Frontal cortex (tissue), 4 donors: ENCODE measurements around the gene CLDN18. TPM values are rescaled to one million over a fixed set of nuclear protein-coding genes. Genes with fewer than 3 reads are reported as not detected.

ENCODE experiments used
- DNase-seq, 2 donors: peaks; one replicate each; pipeline ENCODE4 v3.0.0; 2012; ENCODE audit warnings: low spot score in 2 of 2
- FAIRE-seq: peaks from 2 replicates; lab custom pipeline; 2012; peaks lifted over from hg19 to GRCh38; lab: Jason Lieb, UNC
- total RNA-seq: library from RNA; depleted of rRNA; stranded (reverse); fragments of >200 nt; gene quantifications from one replicate; pipeline ENCODE4 v1.2.3, GENCODE V29; 2014
- donor health status: control.
- donor health status: control.
- donor health status: control.

Gene CLDN18
- total RNA-seq, 1 donor from 2014 or later: not detected

- no peak for DNase-seq
- FAIRE-seq: no peak
These were observed 44.1 kb downstream of the CLDN18 start for GRCh38 chr3:138054057-138054456.

- DNase-seq: no peak
- no peak for FAIRE-seq
These were observed 47.4 kb downstream of the CLDN18 start for GRCh38 chr3:138057384-138057783.

- DNase-seq: no peak
- no peak for FAIRE-seq
These were observed 49.3 kb downstream of the CLDN18 start for GRCh38 chr3:138059261-138059660.

- FAIRE-seq (no peak), DNase-seq (no peak)
These were observed 50.8 kb downstream of the CLDN18 start for GRCh38 chr3:138060792-138061191.

- FAIRE-seq (no peak), DNase-seq (no peak)
These were observed 52.1 kb downstream of the CLDN18 start for GRCh38 chr3:138062037-138062436.

- DNase-seq (no peak), FAIRE-seq (no peak)
These were observed 52.7 kb downstream of the CLDN18 start for GRCh38 chr3:138062626-138063025.

GRCh38 chr3:138063416-138063815 lies 53.5 kb downstream of the CLDN18 start:
- FAIRE-seq (no peak), DNase-seq (no peak)

GRCh38 chr3:138065949-138066348 lies 56.0 kb downstream of the CLDN18 start:
- DNase-seq: no peak
- no peak for FAIRE-seq

- no peak for FAIRE-seq
- DNase-seq: no peak
These were observed 56.4 kb downstream of the CLDN18 start for GRCh38 chr3:138066383-138066782.

GRCh38 chr3:138066972-138067371 lies 57.0 kb downstream of the CLDN18 start:
- no peak for FAIRE-seq
- DNase-seq: no peak

GRCh38 chr3:138068046-138068445 lies 58.1 kb downstream of the CLDN18 start:
- FAIRE-seq (no peak), DNase-seq (no peak)

GRCh38 chr3:138068579-138069174 lies 58.7 kb downstream of the CLDN18 start:
- no peak for FAIRE-seq

GRCh38 chr3:138070006-138070405 lies 60.0 kb downstream of the CLDN18 start:
- DNase-seq (no peak), FAIRE-seq (no peak)

More at GRCh38 chr3:138068579-138069174, 58.7 kb downstream of the CLDN18 start:
- peak; percentile 40 to 83 for DNase-seq

GRCh38 chr3:138072796-138073195 lies 62.8 kb downstream of the CLDN18 start:
- DNase-seq (no peak), FAIRE-seq (no peak)

- no peak for FAIRE-seq
- DNase-seq: no peak
These were observed 68.1 kb downstream of the CLDN18 start for GRCh38 chr3:138078096-138078495.

GRCh38 chr3:138078901-138079344 lies 69.0 kb downstream of the CLDN18 start:
- FAIRE-seq (no peak), DNase-seq (no peak)

GRCh38 chr3:138079901-138080300 lies 69.9 kb downstream of the CLDN18 start:
- FAIRE-seq (no peak), DNase-seq (no peak)

- FAIRE-seq (no peak), DNase-seq (no peak)
These were observed 71.6 kb downstream of the CLDN18 start for GRCh38 chr3:138081371-138082084.

- no peak for DNase-seq
- no peak for FAIRE-seq
These were observed 72.4 kb downstream of the CLDN18 start for GRCh38 chr3:138082085-138082991.

GRCh38 chr3:138082992-138083386 lies 73.0 kb downstream of the CLDN18 start:
- no peak for DNase-seq
- no peak for FAIRE-seq
